ENCODE results near the gene ARRB1. TPM values are rescaled to one million over a fixed set of nuclear protein-coding genes. Genes with fewer than 3 reads are reported as not detected.
"Not testable (repeated sequence)": the region's sequence is repeated elsewhere in the genome, so short reads cannot be mapped to it uniquely, and the experiment has no call there.

The ARRB1 gene
- total RNA-seq, 2 donors from 2014 or later, result 16.7 to 18.3 TPM

DNA sequence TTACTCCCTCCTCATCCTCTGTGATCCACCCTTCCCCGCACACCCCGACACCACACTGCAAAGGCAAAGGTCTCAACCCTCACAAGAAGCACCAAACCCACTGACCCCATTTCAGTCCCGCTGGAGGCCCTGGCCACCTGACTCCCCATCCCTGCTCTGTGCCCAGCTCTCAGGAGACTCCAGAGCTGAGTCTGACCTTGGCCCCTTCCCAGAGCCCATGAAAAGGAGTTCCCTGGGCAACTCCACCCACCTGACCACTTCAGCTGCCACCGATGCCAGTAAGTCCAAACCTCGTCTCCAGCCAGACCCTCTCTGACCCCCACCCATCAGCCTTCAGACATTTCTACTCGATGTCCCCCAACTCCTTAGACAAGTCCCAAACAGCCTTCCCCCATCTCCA is 45.5 kb downstream of the ARRB1 start:
- H3K4me3 Mint-ChIP-seq, result no peak overlapping the region
- DNase-seq (no peak), ATAC-seq (replicated peaks in 1 of 2) (no peak)
- no peaks in the 10 kb centered on the region for H3K9me3 Mint-ChIP-seq
- no peaks in the 10 kb centered on the region for H3K36me3 Mint-ChIP-seq (ENCODE audit: insufficient read depth in 2 of 2)
- peaks cover 15% of the 10 kb centered on the region for H3K4me1 Mint-ChIP-seq (ENCODE audit: low read depth)
- H3K27me3 Mint-ChIP-seq (ENCODE audit: low read depth), result no peaks in the 10 kb centered on the region
- H3K27ac Mint-ChIP-seq, result no peak overlapping the region

DNA sequence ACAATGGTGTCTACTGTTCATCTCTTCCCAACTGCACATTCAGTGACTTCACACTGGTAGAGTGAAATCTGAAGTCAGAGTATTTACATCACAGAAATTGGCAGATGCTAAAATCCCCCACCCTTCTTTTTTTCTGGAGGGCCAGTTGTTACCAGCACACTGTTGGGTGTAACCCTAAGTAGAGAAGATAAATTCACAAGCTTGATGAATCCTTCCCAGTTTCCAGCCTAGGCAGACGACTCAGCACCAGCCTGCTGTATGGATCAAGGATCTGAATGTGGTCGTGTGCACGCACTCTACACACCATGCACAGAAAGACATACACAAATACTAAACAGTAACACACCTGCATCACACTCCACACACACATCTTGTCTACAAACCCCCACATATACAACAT is 46.0 kb downstream of the ARRB1 start:
- Mint-ChIP-seq H3K27me3 (ENCODE audit: low read depth) (no peaks in the 10 kb centered on the region), H3K4me3 (no peak overlapping the region), H3K4me1 (ENCODE audit: low read depth) (peaks cover 15% of the 10 kb centered on the region), H3K9me3 (no peaks in the 10 kb centered on the region), H3K27ac (no peak overlapping the region), H3K36me3 (ENCODE audit: insufficient read depth in 2 of 2) (no peaks in the 10 kb centered on the region)
- ATAC-seq (replicated peaks in 1 of 2), result no peak
- no peak for DNase-seq

DNA sequence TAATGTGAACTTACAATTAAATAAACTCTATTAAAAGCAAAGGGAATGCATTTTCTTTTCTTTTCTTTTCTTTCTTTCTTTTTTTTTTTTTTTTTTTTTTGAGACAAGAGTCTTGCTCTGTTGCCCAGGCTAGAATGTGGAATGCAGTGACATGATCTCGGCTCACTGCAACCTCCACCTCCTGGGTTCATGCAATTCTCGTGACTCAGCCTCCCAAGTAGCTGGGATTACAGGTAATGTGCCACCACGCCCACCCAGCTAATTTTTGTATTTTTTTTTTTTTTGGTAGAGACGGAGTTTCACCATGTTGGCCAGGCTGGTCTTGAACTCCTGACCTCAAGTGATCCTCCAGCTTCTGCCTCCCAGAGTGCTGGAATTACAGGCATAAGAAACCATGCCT is 46.5 kb downstream of the ARRB1 start:
- H3K27ac Mint-ChIP-seq; H3K4me3 Mint-ChIP-seq; H3K27me3 Mint-ChIP-seq (ENCODE audit: low read depth); H3K36me3 Mint-ChIP-seq (ENCODE audit: insufficient read depth in 2 of 2); H3K9me3 Mint-ChIP-seq; DNase-seq; ATAC-seq (replicated peaks in 1 of 2): not testable (repeated sequence)
- H3K4me1 Mint-ChIP-seq (ENCODE audit: low read depth), result peaks cover 15% of the 10 kb centered on the region

DNA sequence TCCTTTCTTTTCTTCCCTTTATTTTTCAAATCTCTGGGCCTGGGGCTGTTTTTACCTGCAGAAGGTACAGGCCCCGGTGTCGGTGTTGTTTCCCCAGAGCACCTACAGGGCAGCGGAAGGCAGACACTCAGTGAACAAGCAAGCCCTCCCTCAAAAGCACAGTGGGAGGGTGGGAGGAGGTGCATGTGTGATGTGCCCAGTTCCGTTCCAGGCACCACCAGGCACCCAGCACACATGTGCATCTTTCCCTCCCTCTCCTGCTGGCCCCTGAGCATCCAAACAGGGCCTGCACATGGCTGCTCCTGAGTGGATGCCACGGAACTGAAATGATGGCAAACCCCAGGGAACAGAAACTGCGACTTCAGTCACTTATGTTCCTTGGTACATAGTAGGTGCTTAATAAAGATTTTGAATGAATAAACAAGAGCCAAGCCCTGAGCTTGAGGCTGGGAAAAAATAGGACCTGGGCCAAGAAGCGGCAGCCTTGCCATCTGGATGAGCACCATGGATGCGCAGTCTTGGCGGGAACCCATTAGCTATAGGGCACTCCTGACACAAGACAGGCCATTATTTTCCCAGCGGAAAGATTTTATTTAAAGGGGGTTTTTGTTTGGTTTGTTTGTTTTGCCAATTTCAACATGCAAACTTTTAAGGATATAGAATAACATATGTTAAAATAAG is 47.8 kb downstream of the ARRB1 start:
- Mint-ChIP-seq H3K4me3 (no peak overlapping the region), H3K27ac (no peak overlapping the region), H3K4me1 (ENCODE audit: low read depth) (peaks cover 15% of the 10 kb centered on the region), H3K9me3 (no peaks in the 10 kb centered on the region), H3K27me3 (ENCODE audit: low read depth) (no peaks in the 10 kb centered on the region), H3K36me3 (ENCODE audit: insufficient read depth in 2 of 2) (no peaks in the 10 kb centered on the region)
- DNase-seq, result no peak
- ATAC-seq (replicated peaks in 1 of 2), result no peak

DNA sequence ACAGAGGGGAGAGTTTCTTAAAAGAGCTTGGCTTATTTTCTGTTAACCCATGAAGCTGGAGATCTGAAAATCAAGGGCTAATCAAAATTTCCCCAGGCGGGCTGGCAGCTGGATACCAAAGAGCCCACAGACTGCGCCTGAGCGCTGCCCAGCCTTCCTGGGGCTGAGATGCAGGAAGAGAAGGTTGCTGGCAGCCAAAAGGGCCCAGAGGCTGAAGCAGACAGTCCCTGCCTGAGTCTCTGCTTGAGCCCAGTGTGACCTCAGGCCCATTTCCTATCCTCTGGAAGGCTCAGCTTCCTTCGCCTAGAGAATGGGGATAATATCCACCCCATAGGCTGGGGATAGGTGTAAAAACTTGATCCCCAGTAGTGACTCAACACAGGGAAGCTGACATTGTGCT is 49.1 kb downstream of the ARRB1 start:
- Mint-ChIP-seq H3K4me3 (no peak overlapping the region), H3K27ac (no peak overlapping the region), H3K9me3 (no peaks in the 10 kb centered on the region), H3K27me3 (ENCODE audit: low read depth) (no peaks in the 10 kb centered on the region), H3K4me1 (ENCODE audit: low read depth) (peaks cover 11% of the 10 kb centered on the region), H3K36me3 (ENCODE audit: insufficient read depth in 2 of 2) (no peaks in the 10 kb centered on the region)
- ATAC-seq (replicated peaks in 1 of 2), result no peak
- no peak for DNase-seq

DNA sequence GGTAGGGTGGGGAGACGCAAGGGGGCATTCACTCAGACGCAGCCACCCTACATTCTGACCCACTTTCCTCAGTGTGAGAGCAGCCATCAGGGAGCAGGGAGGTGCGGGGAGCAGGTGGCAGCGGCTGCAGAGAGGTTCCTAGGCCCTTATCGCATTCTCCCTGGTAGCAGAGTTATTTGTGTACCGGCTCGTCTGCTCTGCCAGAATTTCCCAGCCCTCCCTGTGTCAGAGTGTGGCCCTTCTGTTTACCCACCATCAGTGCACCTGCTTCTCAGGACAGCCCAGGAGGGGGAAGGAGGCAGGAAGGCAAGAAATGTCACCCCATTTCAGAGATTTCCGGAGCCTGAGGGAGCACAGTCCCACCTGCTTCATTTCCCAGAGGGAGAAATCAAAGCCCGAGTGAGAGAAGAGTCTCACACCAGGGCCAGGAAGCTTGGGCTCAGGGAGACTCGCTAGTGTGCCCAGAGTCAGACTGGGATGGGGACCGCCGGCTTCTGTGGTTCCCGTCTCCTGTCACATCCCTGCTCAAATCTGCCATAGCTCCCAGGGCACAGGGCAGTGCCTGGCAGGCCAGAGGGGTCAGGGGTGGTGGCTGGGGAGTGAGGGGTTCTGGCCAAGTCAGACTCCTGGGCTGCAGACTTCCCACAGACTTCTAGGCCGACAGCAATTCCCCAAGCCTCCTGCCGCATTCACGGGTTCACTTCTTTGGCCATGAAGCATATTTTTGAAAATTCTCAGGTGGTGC is 49.7 kb downstream of the ARRB1 start:
- DNase-seq (no peak), ATAC-seq (replicated peaks in 1 of 2) (no peak)
- H3K36me3 Mint-ChIP-seq (ENCODE audit: insufficient read depth in 2 of 2), result no peaks in the 10 kb centered on the region
- no peak overlapping the region for H3K4me3 Mint-ChIP-seq
- no peaks in the 10 kb centered on the region for H3K9me3 Mint-ChIP-seq
- H3K27ac Mint-ChIP-seq, result no peak overlapping the region
- no peaks in the 10 kb centered on the region for H3K27me3 Mint-ChIP-seq (ENCODE audit: low read depth)
- H3K4me1 Mint-ChIP-seq (ENCODE audit: low read depth), result peaks cover 6% of the 10 kb centered on the region

DNA sequence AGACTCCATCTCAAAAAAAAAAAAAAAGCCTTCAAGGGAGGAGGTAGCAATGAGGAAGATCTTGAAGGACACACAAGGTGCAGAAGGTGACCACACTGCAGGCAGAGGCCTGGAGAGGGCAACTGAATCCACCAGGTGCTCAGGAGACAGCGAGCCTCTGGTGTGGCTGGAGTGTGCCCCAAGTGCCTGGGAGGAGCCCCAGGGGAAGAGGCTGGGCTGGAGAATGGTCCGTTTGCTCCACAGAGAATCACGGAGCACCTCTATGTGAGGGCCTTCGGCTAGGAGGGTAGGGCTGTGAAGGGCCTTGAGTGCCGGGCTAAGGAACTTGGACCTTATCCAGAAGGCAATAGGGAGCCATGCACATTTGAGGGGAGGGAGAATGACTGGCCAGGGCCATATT is 50.3 kb downstream of the ARRB1 start:
- H3K27me3 Mint-ChIP-seq (ENCODE audit: low read depth), result no peaks in the 10 kb centered on the region
- H3K9me3 Mint-ChIP-seq, result no peaks in the 10 kb centered on the region
- H3K36me3 Mint-ChIP-seq (ENCODE audit: insufficient read depth in 2 of 2), result peaks cover 0 to 1% of the 10 kb centered on the region in 2 donors
- H3K27ac Mint-ChIP-seq, result no peak overlapping the region
- no peak overlapping the region for H3K4me3 Mint-ChIP-seq
- DNase-seq (no peak), ATAC-seq (replicated peaks in 1 of 2) (no peak)
- peaks cover 6% of the 10 kb centered on the region for H3K4me1 Mint-ChIP-seq (ENCODE audit: low read depth)

DNA sequence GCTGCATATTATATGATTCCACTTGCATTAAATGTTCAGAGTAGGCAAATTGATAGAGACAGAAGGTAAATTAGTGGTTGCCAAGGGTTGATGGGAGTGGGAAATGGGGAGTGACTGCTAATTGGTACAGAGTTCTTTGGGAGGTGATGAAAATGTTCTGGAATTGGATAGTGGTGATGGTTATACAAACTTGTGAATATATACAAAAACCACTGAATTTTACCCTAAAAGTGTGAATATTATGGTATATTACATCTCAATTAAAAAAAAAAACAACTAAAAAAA is 52.5 kb downstream of the ARRB1 start:
- ATAC-seq (replicated peaks in 1 of 2), result no peak
- DNase-seq, result no peak
- Mint-ChIP-seq H3K4me3 (no peak overlapping the region), H3K4me1 (ENCODE audit: low read depth) (peaks cover 6% of the 10 kb centered on the region), H3K36me3 (ENCODE audit: insufficient read depth in 2 of 2) (peaks cover 0 to 2% of the 10 kb centered on the region in 2 donors), H3K27me3 (ENCODE audit: low read depth) (no peaks in the 10 kb centered on the region), H3K27ac (no peak overlapping the region), H3K9me3 (no peaks in the 10 kb centered on the region)

DNA sequence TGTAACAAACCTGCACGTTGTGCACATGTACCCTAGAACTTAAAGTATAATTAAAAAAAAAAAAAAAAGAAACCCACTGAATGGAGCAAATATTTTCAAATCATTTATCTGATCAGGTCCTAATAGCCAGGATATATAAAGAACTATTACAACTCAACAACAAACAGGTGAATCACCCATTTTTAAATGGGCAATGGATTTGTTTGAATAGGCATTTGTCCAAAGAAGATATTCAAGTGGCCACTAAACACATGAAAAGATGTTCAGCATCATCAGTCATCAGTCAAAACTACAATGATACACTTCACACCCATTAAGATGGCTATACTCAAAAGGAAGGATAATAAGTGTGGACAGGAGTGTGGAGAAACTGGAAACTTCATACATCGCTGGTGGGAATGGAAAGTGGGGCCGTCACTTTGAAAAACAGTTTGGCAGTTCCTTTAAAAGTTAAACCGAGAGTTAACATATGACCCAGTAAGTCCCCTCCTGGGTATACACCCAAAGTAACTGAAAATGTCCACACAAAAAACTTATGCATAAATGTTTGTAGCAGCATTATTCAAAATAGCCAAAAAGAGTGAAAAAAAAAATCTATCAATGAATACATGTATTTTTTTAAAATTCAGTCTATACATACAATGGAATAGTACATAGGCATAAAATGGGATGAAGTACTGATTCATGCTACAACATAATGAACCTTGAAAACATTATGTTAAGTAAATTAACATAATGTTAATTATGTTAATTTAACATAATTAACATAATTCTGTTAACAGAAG is 53.1 kb downstream of the ARRB1 start:
- no peak for DNase-seq
- no peak overlapping the region for H3K27ac Mint-ChIP-seq
- H3K4me3 Mint-ChIP-seq, result no peak overlapping the region
- H3K4me1 Mint-ChIP-seq (ENCODE audit: low read depth), result peaks cover 4% of the 10 kb centered on the region
- no peaks in the 10 kb centered on the region for H3K9me3 Mint-ChIP-seq
- no peaks in the 10 kb centered on the region for H3K27me3 Mint-ChIP-seq (ENCODE audit: low read depth)
- H3K36me3 Mint-ChIP-seq (ENCODE audit: insufficient read depth in 2 of 2), result peaks cover 0 to 2% of the 10 kb centered on the region in 2 donors
- no peak for ATAC-seq (replicated peaks in 1 of 2)

DNA sequence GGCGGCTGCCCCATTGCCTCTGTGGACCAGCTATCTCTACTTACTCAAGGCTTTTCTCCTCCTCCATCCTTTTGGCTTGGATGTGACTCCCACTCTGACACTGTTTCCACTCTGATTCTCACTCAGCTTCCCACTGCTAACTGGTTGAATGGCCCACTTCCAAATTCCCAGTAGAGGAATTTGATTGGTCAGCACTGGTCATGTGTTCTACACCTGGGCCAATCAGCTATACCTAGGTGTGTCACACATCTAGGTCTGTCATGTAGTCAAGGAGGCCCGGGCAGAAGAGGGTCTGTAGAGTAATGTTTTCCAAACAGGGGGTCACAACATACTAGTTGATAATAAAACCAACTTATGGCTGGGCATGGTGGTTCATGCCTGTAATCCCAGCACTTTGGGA is 57.6 kb downstream of the ARRB1 start:
- Mint-ChIP-seq H3K27ac (no peak overlapping the region), H3K9me3 (no peaks in the 10 kb centered on the region), H3K27me3 (ENCODE audit: low read depth) (no peaks in the 10 kb centered on the region), H3K4me3 (no peak overlapping the region), H3K36me3 (ENCODE audit: insufficient read depth in 2 of 2) (peaks cover 0 to 2% of the 10 kb centered on the region in 2 donors), H3K4me1 (ENCODE audit: low read depth) (no peaks in the 10 kb centered on the region)
- DNase-seq (no peak), ATAC-seq (replicated peaks in 1 of 2) (no peak)

DNA sequence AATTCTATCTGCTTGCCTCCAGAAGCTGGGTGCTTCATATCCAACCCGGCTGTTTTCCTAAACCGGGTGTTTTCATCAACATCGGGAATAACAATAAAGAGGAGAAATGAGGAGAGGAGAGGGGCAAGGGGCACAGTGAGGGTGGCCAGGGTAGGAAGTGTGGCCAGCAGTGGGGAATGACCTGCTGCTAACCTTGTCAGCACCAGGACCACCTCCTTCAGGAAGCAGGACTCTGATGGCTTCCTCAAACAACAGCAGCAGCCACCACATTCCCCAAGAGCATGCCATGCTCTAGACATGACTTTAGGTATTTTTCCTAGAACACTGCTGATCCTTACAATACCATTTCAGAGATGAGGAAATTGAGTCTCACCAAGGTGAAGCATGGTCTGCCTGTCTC is 58.5 kb downstream of the ARRB1 start:
- ATAC-seq (replicated peaks in 1 of 2) (no peak), DNase-seq (no peak)
- no peaks in the 10 kb centered on the region for H3K9me3 Mint-ChIP-seq
- H3K4me1 Mint-ChIP-seq (ENCODE audit: low read depth), result no peaks in the 10 kb centered on the region
- H3K36me3 Mint-ChIP-seq (ENCODE audit: insufficient read depth in 2 of 2), result peaks cover 0 to 2% of the 10 kb centered on the region in 2 donors
- H3K27me3 Mint-ChIP-seq (ENCODE audit: low read depth), result no peaks in the 10 kb centered on the region
- no peak overlapping the region for H3K4me3 Mint-ChIP-seq
- no peak overlapping the region for H3K27ac Mint-ChIP-seq

DNA sequence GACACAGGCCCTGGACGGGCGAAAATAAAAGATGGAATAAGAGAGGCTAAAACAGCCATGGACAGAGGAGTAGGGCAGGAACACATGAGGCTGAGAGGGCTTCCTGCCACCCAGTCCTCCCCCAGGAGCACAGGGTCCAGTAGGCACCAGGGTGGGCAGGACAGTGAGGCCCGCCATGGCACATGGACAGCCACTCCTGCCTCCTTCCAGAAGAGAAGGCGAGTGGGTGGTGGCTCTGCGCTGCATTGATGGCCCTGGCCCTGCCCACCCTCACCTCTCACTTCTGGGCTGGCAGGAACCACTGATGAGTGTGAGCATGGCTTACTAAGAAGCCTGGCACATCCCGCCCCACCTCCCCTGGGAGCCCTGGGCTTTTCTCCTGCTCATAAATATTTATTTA is 59.7 kb downstream of the ARRB1 start:
- H3K4me1 Mint-ChIP-seq (ENCODE audit: low read depth), result no peaks in the 10 kb centered on the region
- peaks cover 0 to 2% of the 10 kb centered on the region in 2 donors for H3K36me3 Mint-ChIP-seq (ENCODE audit: insufficient read depth in 2 of 2)
- DNase-seq, result no peak
- H3K9me3 Mint-ChIP-seq, result no peaks in the 10 kb centered on the region
- H3K27ac Mint-ChIP-seq, result no peak overlapping the region
- no peak for ATAC-seq (replicated peaks in 1 of 2)
- H3K4me3 Mint-ChIP-seq, result no peak overlapping the region
- no peaks in the 10 kb centered on the region for H3K27me3 Mint-ChIP-seq (ENCODE audit: low read depth)

DNA sequence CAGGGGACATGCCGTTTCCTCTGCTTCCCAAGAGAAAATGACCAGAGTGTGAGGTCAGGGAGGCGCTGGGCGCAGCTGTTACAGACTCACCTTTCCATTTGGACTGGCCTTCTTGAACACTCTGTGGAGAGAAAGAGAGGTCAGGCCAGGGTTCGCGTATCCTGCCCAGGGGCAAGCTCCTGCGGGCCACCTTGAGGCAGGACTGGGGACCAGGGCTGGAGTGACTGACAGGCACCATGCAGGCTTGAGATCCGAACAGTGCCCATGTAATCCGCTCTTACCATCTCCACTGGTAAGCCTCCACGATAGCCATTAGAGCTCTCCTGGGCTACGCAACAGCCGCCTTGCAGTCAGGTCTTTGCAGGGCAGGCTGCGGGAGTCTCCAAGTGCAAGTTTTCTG is 61.5 kb downstream of the ARRB1 start:
- H3K4me3 Mint-ChIP-seq, result no peak overlapping the region
- H3K9me3 Mint-ChIP-seq, result no peaks in the 10 kb centered on the region
- no peaks in the 10 kb centered on the region for H3K36me3 Mint-ChIP-seq (ENCODE audit: insufficient read depth in 2 of 2)
- H3K27me3 Mint-ChIP-seq (ENCODE audit: low read depth), result no peaks in the 10 kb centered on the region
- H3K27ac Mint-ChIP-seq, result no peak overlapping the region
- H3K4me1 Mint-ChIP-seq (ENCODE audit: low read depth), result no peaks in the 10 kb centered on the region
- DNase-seq, result no peak
- no peak for ATAC-seq (replicated peaks in 1 of 2)

DNA sequence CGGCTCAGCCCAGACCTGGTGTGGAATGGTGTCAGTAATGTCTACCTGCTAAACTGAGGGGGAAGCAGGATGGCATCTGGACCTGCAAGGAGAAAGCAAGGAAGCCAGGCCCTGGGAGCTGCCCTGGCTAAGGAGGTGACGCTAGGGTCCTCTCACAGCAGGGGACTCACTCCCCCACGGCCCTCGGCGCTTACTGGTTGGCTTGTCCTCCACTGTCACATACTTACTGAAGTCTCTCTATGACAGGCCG is 62.0 kb downstream of the ARRB1 start:
- H3K27ac Mint-ChIP-seq, result no peak overlapping the region
- DNase-seq (no peak), ATAC-seq (replicated peaks in 1 of 2) (no peak)
- no peak overlapping the region for H3K4me3 Mint-ChIP-seq
- no peaks in the 10 kb centered on the region for H3K27me3 Mint-ChIP-seq (ENCODE audit: low read depth)
- H3K9me3 Mint-ChIP-seq, result no peaks in the 10 kb centered on the region
- H3K4me1 Mint-ChIP-seq (ENCODE audit: low read depth), result no peaks in the 10 kb centered on the region
- no peaks in the 10 kb centered on the region for H3K36me3 Mint-ChIP-seq (ENCODE audit: insufficient read depth in 2 of 2)
